MM.1S (cell line): Measurements from ENCODE around the gene DYNLT4.
"Not testable (repeated sequence)": the region's sequence is repeated elsewhere in the genome, so short reads cannot be mapped to it uniquely, and the experiment has no call there.

Experiments
- DNase-seq: peaks from one replicate; pipeline ENCODE4 v3.0.0-alpha.2; 2015
- H2AFZ ChIP-seq: fragments of 300-600 bp; sonication (generic); 2 replicates; pipeline ENCODE4 v1.6.0; 2016; ENCODE audit warnings: antibody characterized with exemption, low read length
- H3F3A ChIP-seq: fragments of 300-600 bp; sonication (generic); 2 replicates; pipeline ENCODE4 v1.6.1; 2016; ENCODE audit warnings: mild to moderate bottlenecking, antibody characterized with exemption, low read length, moderate library complexity, mixed read lengths; ENCODE audit not compliant: insufficient read depth
- H3K27ac ChIP-seq: fragments of 300-600 bp; sonication (generic); 2 replicates; pipeline ENCODE4 v1.5.1; 2016; ENCODE audit warnings: mild to moderate bottlenecking, low read length
- H3K27me3 ChIP-seq: fragments of 300-600 bp; sonication (generic); replicated peaks from 2 replicates; pipeline ENCODE4 v1.6.0; 2016; ENCODE audit warnings: low read length; ENCODE audit not compliant: insufficient read depth
- H3K36me3 ChIP-seq: fragments of 300-600 bp; sonication (generic); replicated peaks from 2 replicates; pipeline ENCODE4 v1.6.1; 2016; ENCODE audit warnings: mild to moderate bottlenecking, low read length, mixed read lengths; ENCODE audit not compliant: insufficient read depth
- H3K4me1 ChIP-seq: fragments of 300-600 bp; sonication (generic); 2 replicates; pipeline ENCODE4 v1.6.1; 2016; ENCODE audit warnings: low read length, mixed read lengths
- H3K4me2 ChIP-seq: fragments of 300-600 bp; sonication (generic); 2 replicates; pipeline ENCODE4 v1.6.0; 2016; ENCODE audit warnings: low read depth, low read length
- H3K4me3 ChIP-seq: fragments of 300-600 bp; sonication (generic); 2 replicates; pipeline ENCODE4 v1.5.1; 2016; ENCODE audit warnings: low read length, mixed read lengths
- H3K79me2 ChIP-seq: fragments of 300-600 bp; sonication (generic); 2 replicates; pipeline ENCODE4 v1.6.1; 2016; ENCODE audit warnings: mixed run types, low read length, mixed read lengths
- H3K9ac ChIP-seq: fragments of 300-600 bp; sonication (generic); 2 replicates; pipeline ENCODE4 v1.6.1; 2016; ENCODE audit warnings: low read length, mixed read lengths
- H3K9me2 ChIP-seq: fragments of 300-600 bp; sonication (generic); replicated peaks from 2 replicates; pipeline ENCODE4 v1.6.1; 2016; ENCODE audit warnings: mild to moderate bottlenecking, low read length, mixed read lengths; ENCODE audit not compliant: insufficient read depth
- H3K9me3 ChIP-seq: fragments of 300-600 bp; sonication (generic); replicated peaks from 2 replicates; pipeline ENCODE4 v1.6.1; 2016; ENCODE audit warnings: mild to moderate bottlenecking, low read length, mixed read lengths; ENCODE audit not compliant: insufficient read depth
- H4K20me1 ChIP-seq: fragments of 300-600 bp; sonication (generic); 2 replicates; pipeline ENCODE4 v1.6.1; 2016; ENCODE audit warnings: mild to moderate bottlenecking, low read length, moderate library complexity, mixed read lengths; ENCODE audit not compliant: insufficient read depth
- EZH2 ChIP-seq: fragments of 300-600 bp; sonication (generic); optimal IDR thresholded peaks from 2 replicates; pipeline ENCODE3; 2017; ENCODE audit warnings: low read depth, mild to moderate bottlenecking, antibody characterized with exemption, low read length, mixed read lengths
- EZH2phosphoT487 ChIP-seq: fragments of 300-600 bp; sonication (generic); IDR thresholded peaks from 2 replicates; pipeline ENCODE4 v1.6.1; 2018; ENCODE audit warnings: antibody characterized with exemption, low read length
- TF ChIP-seq, protein P1 (sequence below): fragments of 300-600 bp; sonication (generic); IDR thresholded peaks from 2 replicates; pipeline ENCODE4 v1.5.1; 2016; ENCODE audit warnings: antibody characterized with exemption, low read length, mixed read lengths

Gene DYNLT4

DNA sequence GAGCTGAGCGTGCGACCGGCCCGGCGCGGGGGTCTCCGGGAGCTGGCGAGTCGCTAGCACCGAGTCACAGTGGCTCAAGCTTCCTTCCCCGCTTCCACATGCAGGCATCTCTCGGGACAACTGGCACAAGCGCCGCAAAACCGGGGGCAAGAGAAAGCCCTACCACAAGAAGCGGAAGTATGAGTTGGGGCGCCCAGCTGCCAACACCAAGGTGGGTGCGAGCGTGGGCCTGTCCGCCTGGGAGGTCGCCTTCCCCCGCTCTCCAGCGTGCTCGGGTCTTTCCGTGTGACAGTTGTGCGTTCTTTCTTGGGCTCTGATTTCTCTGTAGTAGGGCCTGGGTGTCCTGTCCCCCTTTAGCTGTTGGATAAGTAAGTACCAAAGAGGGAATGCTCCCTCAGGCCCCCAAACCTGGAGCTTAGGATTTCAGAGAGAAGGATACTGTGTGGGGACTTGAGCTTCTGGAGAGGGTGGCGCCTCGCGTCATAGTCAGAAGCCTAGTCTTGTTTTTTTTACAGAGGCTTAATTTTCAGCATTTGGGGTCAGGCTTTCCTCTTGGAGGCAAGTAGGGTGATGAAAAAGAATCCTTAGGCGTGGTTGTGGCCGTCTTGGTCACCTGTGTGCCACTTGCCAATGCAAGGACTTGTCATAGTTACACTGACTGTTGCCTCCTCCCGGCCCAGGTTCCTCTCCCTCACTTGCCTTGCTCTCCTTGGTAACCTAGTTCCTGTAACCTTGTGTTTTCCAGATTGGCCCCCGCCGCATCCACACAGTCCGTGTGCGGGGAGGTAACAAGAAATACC lies 31.0 kb downstream of the DYNLT4 start:
- DNase-seq: peak; percentile 33
- Histone ChIP-seq H3K79me2 (peaks cover 41% of the 10 kb centered on the region), H4K20me1 (peaks cover 11% of the 10 kb centered on the region; the same call in 1 of the 2 replicates), H3K27me3 (no peaks in the 10 kb centered on the region), H3K9me3 (no peaks in the 10 kb centered on the region), H3K4me1 (0 out of 2 replicates have a peak, but pooled peaks cover 7% of the 10 kb centered on the region), H3K36me3 (peaks cover 18% of the 10 kb centered on the region), H3F3A (peaks cover 42% of the 10 kb centered on the region), H3K9ac (peak overlapping the region; percentile 90), H2AFZ (0 out of 2 replicates have a peak overlapping the region, but pooled peaks have one; percentile 98), H3K4me2 (peak overlapping the region; percentile 74), H3K4me3 (peak overlapping the region; percentile 98), H3K9me2 (no peaks in the 10 kb centered on the region), H3K27ac (peak overlapping the region; percentile 67)
- TF ChIP-seq EZH2: no peak
- no peak for TF ChIP-seq EZH2phosphoT487
- TF ChIP-seq, protein P1, sequence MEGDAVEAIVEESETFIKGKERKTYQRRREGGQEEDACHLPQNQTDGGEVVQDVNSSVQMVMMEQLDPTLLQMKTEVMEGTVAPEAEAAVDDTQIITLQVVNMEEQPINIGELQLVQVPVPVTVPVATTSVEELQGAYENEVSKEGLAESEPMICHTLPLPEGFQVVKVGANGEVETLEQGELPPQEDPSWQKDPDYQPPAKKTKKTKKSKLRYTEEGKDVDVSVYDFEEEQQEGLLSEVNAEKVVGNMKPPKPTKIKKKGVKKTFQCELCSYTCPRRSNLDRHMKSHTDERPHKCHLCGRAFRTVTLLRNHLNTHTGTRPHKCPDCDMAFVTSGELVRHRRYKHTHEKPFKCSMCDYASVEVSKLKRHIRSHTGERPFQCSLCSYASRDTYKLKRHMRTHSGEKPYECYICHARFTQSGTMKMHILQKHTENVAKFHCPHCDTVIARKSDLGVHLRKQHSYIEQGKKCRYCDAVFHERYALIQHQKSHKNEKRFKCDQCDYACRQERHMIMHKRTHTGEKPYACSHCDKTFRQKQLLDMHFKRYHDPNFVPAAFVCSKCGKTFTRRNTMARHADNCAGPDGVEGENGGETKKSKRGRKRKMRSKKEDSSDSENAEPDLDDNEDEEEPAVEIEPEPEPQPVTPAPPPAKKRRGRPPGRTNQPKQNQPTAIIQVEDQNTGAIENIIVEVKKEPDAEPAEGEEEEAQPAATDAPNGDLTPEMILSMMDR: no peak

DNA sequence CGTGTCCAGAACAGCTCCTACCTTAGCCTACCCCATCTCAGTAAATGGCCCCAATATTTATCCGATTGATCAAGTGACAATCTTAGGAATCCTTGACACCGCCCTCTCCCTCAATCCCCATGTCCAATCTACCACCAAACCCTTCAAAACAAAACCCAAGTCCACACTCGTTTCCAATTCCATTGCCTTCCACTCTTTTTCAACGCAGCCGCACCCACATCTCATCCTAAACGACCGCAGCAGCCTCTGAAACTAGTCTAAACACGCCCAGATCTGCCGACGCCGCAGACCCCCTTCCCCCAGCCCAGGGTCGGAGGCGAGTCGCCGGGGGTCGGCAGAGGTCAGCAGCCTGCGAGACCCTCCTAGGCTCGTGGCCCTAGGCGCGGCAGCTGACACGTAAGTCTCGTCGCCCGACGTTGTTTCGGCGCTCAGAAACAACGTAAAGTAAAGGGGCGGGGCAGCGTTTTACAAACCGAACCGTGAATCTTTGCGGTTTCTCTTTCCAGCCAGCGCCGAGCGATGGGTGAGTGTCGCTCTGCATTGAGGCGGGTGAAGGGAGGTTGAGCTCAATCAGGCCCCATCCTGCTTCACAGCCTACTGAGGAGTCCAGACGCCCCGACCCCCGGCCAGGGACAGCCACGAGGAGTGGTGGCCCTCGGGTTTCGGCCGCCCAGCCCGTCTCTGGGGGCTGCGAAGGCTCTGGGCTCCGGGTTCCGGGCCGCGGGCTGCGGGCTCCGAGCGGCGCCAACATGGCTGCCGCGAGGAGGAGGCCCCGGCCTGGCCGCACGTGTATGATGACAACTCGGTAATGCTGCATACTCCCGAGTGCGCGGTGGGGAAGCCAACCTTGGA lies 31.8 kb downstream of the DYNLT4 start, which contains the start of gene RPS8:
Gene RPS8 (plus strand): TSS at position 463 of the 852 bp plus-strand sequence. CDS start 57 bp downstream, at position 520.
- Histone ChIP-seq H2AFZ (peak within 1 kb of the TSS; percentile 98), H4K20me1 (peaks cover 11% of the 10 kb centered on the region; the same call in 1 of the 2 replicates), H3F3A (peaks cover 36% of the 10 kb centered on the region), H3K27ac (peak within 1 kb of the TSS; percentile 67), H3K4me2 (peak within 1 kb of the TSS; percentile 99), H3K4me1 (0 out of 2 replicates have a peak, but pooled peaks cover 7% of the 10 kb centered on the region), H3K9me2 (no peaks in the 10 kb centered on the region), H3K4me3 (peak within 1 kb of the TSS; percentile 98), H3K9me3 (no peaks in the 10 kb centered on the region), H3K36me3 (peaks cover 18% of the 10 kb centered on the region), H3K79me2 (peaks cover 41% of the 10 kb centered on the region), H3K27me3 (no peaks in the 10 kb centered on the region), H3K9ac (peak within 1 kb of the TSS; percentile 90)
- peak; percentile 96 for DNase-seq
- no peak for TF ChIP-seq EZH2phosphoT487

DNA sequence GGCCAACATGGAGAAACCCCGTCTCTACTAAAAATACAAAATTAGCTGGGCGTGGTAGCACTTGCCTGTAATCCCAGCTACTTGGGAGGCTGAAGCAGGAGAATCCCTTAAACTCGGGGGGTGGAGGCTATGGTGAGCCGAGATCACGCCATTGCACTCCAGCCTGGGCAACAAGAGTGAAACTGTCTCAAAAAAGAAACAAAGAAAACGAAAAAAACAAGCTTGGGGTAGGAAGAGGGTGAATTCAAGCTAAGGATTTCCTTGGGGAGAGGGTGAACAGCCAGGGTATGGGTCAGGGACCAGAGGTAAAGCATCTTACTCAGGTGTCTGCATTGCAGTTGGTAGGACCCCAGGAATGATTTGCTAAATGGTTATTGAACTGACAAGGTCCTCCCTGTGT lies 40.7 kb downstream of the DYNLT4 start:
- not testable (repeated sequence) for DNase-seq, H4K20me1 ChIP-seq, H3K9ac ChIP-seq, H3K4me3 ChIP-seq, H3K27me3 ChIP-seq, H2AFZ ChIP-seq, H3K9me2 ChIP-seq, H3K4me2 ChIP-seq, H3F3A ChIP-seq, H3K27ac ChIP-seq, H3K79me2 ChIP-seq, H3K4me1 ChIP-seq, H3K9me3 ChIP-seq
- peaks cover 14% of the 10 kb centered on the region for H3K36me3 ChIP-seq

DNA sequence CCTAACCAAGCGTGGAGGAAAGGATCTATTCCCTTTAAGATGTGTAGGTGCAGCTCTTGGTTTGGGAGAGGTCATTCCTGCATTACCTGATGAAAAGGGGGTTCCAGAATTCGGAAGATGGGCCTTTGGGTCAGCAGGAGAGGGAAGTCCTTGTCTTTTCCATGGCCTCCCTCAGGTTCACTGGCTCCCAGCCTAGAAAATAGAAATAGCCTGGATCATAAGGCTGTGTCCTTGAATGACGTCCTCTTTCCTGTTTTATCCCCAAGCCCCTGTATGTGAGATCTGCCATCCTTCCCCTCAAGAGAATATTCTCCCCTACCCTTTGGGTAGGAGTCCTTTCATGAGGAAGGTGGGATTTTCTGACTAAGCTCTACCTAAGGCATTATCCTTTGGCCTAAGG lies 46.3 kb downstream of the DYNLT4 start:
- H3K4me2 ChIP-seq: no peak overlapping the region
- no peaks in the 10 kb centered on the region; the same call in 1 of the 2 replicates for H3K79me2 ChIP-seq
- no peaks in the 10 kb centered on the region for H3K9me3 ChIP-seq
- peaks cover 13% of the 10 kb centered on the region; the same call in 1 of the 2 replicates for H3K36me3 ChIP-seq
- no peaks in the 10 kb centered on the region for H3F3A ChIP-seq
- no peak overlapping the region for H3K27ac ChIP-seq
- no peak overlapping the region for H2AFZ ChIP-seq
- no peaks in the 10 kb centered on the region for H3K9me2 ChIP-seq
- TF ChIP-seq EZH2 (no peak), EZH2phosphoT487 (no peak)
- TF ChIP-seq, protein P1: no peak
- H3K4me3 ChIP-seq: no peak overlapping the region
- peaks cover 5% of the 10 kb centered on the region for H3K4me1 ChIP-seq
- no peaks in the 10 kb centered on the region for H4K20me1 ChIP-seq
- H3K27me3 ChIP-seq: no peaks in the 10 kb centered on the region
- no peak for DNase-seq
- no peak overlapping the region for H3K9ac ChIP-seq
